Left renal cortex interstitium (tissue), 4 donors: ENCODE results near the gene EFNA1. TPM values are rescaled to one million over a fixed set of nuclear protein-coding genes. Genes with fewer than 3 reads are reported as not detected.
A peak's percentile ranks its signal among the peaks of the same experiment; 100 is the strongest.

ENCODE experiments used
- DNase-seq, 4 donors: peaks; one replicate each; pipeline ENCODE4 v3.0.0-alpha.2; 2013; ENCODE audit warnings: low read depth in 4 of 4, low spot score in 2 of 4, missing footprints in 1 of 4
- polyA plus RNA-seq, 4 donors: library from polyadenylated mRNA; unstranded; fragments of 120-200 nt; gene quantifications; one replicate each; pipeline ENCODE4 v1.2.1, GENCODE V29; 2013; ENCODE audit not compliant: insufficient read length in 4 of 4

EFNA1 gene
- polyA plus RNA-seq, 4 donors = 58.7 to 76.2 (median 70.8) TPM

DNA sequence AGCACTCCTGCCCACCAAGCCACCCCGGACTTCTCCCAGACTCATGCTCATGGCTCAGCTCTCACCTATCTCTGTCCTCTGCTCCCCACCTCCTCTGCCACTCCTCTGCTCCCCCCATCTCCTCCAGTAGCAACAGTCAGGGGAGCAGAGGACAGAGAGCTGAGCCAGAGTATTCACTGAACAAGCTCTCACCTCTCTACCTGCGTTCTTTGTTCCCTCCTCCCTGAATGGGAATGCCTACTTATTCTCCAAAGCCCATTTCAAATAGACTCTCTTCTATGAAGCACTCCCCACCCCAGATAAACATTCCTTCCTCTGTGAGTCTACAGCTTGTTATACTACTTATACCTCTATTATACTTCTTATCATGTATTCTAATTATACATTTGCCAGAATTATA is 6.4 kb upstream of the EFNA1 start:
- DNase-seq = no peak

DNA sequence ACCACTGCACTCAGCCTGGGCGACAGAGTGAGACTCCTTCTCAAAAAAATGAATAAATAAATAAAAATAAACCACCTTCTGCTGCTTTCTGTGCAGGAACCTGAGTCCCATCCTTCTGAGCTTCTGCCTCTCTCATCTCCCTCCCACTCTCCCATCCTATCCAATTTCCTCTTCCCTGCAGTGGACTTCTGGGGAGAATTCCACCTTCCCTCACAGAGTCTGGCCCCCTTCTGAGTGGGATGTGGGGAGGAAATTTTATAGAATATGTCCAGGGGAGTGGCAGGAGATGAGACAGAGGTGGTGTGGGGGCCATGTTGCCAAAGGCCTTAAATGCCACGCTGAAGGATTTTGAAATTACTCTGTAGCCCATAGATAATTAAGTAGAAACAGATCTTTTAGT is 5.4 kb upstream of the EFNA1 start:
- DNase-seq = no peak

DNA sequence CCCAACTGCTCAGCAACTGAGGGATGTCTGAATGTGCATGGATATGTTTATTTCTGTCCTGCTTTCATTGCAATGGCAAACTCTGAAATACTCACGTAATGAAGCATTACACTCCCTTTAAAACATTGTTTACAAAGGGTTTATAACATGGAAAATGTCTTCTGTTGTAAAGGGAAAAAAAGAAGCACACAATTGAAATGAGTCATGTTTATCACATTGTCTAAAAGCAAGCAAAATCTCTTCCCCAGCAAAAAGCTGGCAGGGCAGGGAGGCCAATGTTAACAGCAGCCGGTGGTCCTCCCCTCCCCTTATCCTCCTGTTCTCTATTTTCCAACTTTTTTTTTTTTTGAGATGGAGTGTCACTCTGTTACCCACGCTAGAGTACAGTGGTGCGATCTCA is 3.9 kb upstream of the EFNA1 start:
- no peak for DNase-seq

- no peak for DNase-seq
Observed at GRCh38 chr1:155124503-155125463, 2.9 kb upstream of the EFNA1 start.

GRCh38 chr1:155125511-155125945 is 2.1 kb upstream of the EFNA1 start:
- no peak for DNase-seq

DNA sequence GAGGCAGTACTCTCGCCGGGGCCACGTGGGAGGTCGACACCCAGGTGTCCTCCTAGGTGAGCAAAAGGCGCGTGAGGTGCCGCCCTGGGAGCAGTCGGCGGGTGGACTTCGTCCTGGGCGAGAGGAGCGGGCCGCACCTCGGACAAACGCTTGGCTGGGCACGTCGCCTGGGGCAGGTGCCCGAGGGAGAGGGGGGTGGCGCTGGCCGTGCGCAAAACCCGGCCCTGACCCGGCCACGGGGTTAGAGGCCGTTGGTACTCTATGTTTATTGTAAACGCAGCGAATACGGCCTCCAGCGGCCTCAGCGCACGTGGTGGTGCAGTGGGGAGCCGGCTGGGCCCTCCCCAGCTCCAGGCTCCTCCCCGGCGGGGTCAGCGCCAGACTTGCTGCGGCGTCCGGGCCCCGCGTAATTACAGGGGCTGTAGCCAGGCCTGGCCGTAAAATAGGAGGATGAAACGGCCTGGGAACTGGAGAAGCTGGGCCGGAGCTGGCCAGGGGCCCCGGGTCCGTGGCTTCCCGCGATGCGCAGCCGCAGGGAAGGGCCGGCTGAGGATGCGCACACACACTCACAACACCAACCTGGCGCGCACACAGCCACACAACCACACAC is 1.6 kb upstream of the EFNA1 start:
- no peak for DNase-seq

DNA sequence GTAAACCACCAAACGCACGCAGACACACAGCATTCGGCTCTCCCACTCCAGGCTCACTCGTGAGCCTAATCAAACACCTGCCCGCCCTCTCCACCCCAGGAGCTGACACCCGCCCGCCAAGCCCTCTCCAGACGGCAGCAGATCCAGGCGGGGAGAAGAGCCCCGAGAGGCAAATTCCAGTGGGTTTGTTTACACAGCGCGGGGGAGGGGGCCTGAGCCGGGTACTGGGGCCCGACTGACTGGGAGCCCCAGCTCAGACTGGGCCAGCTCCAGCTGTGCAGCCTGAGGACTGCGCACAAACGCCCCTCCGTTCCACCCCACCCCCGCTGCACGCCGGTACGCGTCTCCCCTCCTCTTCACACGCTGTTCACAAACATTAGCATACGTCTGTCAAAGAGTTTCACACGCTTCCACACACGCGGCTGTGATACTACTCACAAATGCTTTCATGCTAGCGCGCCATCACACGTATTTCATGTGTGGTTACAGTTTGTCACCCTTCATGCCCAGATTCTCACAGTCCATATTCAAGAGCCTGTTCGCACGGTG is 1.0 kb upstream of the EFNA1 start:
- DNase-seq = peak in 1 of 4 donors; percentile 37

DNA sequence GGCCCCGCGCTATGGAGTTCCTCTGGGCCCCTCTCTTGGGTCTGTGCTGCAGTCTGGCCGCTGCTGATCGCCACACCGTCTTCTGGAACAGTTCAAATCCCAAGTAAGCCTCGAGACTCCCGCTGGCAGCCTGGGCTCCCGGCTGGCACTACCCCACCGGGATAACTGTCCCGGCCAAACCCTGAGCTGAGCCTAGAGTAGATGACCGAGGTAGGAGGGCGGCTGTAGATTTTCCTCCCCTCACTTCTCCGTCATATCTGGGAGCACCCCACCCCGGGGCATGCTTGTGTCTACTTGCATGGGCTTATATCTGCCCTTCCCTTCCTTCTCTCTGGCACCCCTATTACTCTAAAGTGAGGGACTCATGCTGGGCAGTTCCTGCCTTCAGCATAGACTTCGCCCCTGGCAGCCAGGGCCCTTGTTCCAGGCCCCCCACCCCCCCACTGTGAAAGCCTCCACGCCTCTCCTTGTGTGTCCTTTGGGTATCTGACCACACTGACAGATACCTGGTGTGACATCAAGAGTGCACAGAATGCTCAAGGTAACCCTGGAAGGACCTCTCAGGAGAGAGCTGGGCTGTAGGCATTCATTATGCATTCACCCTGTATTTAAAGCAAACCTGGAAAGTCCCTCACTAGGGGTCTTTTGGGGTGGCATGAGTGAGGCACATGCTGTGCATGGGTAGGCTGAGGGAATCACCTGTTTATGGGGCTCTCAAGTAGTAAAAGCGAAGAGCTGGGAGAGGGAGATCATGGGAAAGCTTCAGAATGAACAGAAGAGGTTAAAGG is 485 bp downstream of the EFNA1 start:
- DNase-seq = no peak

DNA sequence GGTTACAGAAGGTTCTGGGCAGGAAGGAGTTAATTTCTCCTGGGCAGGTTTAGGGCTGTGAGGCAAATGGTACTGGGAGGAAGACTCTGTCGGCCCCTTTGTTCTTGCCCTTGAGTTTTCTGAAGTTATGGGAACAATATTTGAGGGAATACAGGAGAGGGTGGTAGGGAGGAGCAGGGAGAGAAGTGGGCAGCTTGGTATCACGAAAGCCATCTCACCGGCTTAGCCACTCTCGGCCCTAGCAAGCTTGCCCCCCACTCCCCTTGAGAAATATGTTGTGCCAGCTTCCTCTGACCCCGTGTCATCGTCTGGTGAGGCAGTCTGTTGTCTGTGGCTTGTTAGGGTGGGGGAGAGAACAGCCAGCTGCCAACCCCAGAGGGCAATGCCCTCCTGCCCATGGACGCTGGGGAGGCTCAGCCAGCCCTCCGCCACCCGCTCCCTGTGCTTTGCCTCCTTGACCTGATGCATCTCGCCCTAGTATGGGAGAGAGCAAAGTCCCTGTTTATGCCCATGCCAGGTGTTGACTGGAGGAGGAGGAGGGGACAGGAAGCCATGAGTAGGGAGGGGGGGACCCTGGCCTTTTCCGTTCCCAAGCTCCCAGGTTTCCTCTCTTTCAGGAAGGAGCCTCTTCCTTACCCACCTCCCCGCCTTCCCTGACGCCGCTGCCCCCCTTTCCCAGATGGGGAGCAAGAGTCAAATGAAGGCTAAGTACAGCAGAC is 1.2 kb downstream of the EFNA1 start:
- DNase-seq = no peak

DNA sequence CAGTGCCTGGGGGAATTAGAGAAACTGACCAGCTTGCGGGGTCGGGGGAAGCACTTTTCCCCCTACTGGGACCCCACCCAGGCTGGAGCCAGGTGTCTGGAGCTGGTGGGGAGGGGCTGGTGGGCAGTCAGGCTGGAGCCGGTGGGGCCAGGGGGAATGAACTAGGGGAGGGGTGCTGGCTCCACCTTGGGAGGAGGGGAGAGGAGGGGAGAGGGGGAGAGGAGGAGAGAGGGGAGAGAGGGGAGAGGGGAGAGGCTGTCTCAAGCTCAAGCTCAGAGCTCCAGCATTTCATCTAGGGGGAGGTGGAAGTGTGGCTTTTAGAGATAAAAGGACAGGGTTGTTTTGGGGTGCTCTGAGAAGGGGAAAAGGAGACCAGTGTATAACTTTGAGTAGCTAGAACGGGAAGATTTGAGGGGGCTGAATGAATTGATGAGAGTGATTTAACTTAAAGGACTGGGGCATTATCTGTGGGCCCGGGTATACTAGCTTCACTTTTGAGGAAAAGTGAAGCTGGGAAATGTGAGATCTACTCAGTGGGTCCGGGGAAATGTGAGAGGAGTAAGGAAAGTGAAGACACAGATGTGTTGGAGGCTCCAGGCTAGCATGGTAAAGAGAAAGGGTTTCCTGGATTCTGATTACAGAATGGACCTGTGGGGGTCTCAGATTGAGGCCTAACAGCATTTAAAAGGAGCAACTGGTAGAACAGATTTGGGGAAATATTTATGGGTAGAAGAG is 2.8 kb downstream of the EFNA1 start:
- DNase-seq = no peak

DNA sequence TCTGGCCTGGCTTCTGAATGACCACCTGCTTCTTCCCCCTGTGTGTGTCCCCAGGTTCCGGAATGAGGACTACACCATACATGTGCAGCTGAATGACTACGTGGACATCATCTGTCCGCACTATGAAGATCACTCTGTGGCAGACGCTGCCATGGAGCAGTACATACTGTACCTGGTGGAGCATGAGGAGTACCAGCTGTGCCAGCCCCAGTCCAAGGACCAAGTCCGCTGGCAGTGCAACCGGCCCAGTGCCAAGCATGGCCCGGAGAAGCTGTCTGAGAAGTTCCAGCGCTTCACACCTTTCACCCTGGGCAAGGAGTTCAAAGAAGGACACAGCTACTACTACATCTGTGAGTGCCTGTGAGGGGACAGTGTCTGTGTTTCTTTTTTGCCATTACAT is 3.6 kb downstream of the EFNA1 start:
- DNase-seq = no peak

DNA sequence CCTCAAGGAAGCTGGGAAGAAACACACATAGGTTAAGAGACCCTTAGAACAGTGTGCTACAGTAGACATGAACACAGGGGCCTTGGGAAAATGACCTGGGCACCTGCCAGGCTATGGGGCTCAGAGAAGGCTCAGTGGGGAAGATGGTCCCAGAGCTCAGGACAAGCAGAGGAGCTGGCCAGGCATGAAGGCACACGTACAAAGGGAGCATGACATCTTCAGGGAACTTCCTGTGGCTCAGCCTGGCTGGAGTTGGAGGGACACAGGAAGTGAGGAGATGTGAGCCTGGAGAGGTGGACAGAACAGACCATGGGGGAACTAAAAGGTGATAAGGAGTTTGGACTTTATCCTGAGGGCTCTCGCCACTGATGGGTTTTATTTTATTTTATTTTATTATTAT is 4.2 kb downstream of the EFNA1 start:
- DNase-seq = no peak

DNA sequence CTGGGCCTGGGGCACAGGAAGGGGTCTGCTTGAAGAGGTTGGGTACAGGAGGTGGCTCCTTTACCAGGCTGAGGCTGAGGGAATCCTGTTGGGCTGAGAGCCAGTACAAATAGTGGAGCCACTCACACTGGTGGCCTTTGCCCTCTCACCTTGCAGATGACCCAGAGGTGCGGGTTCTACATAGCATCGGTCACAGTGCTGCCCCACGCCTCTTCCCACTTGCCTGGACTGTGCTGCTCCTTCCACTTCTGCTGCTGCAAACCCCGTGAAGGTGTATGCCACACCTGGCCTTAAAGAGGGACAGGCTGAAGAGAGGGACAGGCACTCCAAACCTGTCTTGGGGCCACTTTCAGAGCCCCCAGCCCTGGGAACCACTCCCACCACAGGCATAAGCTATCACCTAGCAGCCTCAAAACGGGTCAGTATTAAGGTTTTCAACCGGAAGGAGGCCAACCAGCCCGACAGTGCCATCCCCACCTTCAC is 6.2 kb downstream of the EFNA1 start:
- DNase-seq = no peak

GRCh38 chr1:155134322-155134721 is 6.6 kb downstream of the EFNA1 start:
- DNase-seq = no peak

DNA sequence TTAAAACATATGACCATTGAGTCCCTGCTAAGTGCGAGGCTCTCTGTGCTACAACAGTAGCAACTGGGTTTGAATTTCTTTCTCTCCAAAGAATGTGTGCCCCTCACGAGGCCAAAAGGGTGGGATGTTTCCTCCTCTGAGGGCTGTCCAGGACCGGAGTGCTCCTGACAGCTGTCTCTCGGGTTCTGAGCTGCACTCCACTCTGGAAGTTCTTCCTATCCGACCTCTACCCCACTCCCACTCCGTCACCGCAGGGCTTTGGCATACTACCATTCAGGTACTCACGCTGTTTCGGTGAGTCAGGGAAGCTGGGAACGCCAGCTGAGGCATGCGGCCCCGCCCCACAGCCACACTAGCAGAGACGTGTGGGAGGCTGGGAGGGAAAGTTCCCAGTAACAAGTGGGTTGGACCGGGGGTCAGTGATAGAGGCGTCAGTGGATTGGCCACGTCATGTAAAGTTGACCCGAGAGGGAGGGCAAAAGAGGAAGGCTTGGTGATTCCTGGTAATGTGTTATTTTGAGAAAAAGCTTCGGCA is 7.3 kb downstream of the EFNA1 start:
- peak in 3 of 4 donors; percentile 39 to 55 (median 40) for DNase-seq

- DNase-seq = peak; percentile 77 to 88 (median 87)
Observed at GRCh38 chr1:155135415-155136028, 7.8 kb downstream of the EFNA1 start, which contains the start of gene SLC50A1. Gene SLC50A1, plus strand, starts transcription at chr1:155135852. Its CDS starts 60 bp downstream, at chr1:155135912.

DNA sequence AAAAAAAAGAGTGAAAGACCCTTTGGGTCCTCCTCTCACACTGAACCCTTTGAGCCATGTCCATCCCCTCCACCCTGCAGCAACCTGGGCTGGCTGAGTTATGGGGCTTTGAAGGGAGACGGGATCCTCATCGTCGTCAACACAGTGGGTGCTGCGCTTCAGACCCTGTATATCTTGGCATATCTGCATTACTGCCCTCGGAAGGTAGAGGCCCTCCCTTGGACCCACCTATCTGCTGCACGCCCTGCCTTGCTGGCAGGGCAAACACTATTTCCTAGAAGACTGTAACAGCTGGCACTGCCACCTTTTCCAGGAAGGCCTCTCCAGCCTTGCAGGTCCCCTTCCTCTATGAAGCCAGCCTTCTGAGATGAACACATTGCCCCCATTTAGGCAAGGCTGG is 9.1 kb downstream of the EFNA1 start:
- no peak for DNase-seq

DNA sequence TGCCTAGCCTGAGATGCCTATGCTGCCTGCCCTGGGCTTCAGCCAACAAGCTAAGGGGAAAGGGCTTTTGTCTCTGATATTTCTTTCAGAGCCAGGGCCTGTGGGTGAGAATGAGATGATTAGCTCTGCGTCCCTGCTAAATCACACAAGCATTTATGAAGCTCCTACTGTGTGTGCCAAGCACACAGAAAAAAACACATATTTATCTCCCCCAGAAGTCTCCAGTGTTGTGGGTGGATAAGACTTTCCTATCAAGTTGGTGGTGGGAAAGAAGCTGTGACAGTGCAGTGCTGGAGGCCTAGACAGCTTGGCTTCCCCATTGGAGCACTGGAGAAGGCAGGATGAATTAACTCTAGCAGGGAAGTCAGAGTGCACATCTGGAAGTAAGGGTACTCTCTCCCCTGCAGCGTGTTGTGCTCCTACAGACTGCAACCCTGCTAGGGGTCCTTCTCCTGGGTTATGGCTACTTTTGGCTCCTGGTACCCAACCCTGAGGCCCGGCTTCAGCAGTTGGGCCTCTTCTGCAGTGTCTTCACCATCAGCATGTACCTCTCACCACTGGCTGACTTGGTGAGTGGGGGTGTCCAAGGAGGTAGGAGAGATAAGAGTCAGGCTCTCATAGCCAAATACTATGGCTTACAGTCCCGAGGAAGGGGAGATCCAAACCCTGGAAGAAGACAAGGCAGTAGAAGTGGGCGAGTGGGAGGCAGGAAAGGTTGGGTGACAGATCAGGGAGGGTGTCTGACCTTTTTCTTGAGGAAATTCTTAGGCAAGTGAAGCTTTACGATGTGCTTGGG is 9.7 kb downstream of the EFNA1 start:
- no peak for DNase-seq
